EL (cell line): ENCODE data around the gene PAQR4.
A peak's percentile ranks its signal among the peaks of the same experiment; 100 is the strongest.
"Not testable (repeated sequence)": the region's sequence is repeated elsewhere in the genome, so short reads cannot be mapped to it uniquely, and the experiment has no call there.

Experiments
- DNase-seq: peaks from one replicate; pipeline ENCODE4 v3.0.0-alpha.2; 2016

Gene PAQR4

DNA sequence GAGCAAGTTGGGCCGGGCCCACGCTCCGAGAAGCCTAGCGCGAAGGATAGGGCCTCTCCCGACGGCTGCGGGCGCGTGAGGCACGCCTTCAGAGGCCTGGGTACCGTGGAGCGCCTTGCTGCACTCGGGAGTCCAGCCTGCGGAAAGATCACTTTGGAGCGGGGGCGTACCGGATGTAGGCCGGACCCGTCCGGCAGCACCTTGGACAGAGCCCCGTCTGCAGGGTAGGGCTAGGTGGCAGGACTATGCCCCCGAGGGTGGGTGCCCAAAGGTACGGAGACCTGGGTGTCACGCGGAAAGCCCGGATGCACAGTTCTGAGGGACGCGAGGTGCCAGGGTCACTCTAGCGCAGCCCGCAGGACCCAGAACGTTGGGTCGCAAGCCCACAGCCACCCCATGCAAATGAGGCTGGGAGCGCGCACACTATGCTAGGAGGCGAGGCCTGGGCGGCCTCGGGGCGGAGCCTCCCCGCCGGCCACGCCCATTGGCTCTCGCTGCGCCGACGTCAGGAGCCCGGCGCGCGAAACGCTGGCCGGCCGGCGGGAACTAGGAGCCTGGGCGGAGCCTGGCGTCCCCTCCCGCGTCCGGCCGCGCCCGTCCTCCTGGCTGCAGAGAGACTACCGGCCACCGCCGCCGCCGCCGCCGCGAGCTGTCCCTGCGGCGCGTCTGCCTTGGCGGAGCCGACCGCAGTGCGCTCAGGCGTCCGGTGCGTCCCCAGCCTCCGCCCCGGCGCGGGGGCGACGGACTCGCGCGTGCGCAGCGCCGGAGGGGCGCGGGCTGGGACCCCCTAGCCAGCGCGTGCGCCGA, at the start of gene PAQR4:
Gene PAQR4, plus strand, starts transcription at position 611 of the 807 bp plus-strand sequence. CDS start 327 bp downstream, outside the sequence.
- peak; percentile 90 for DNase-seq

GRCh38 chr16:2919511-2920255, 49.5 kb upstream of the PAQR4 start:
- DNase-seq: peak; percentile 63

GRCh38 chr16:2923481-2923880, 45.7 kb upstream of the PAQR4 start:
- DNase-seq: no peak

GRCh38 chr16:2924901-2925755, 44.0 kb upstream of the PAQR4 start:
- DNase-seq: no peak

- no peak for DNase-seq
These were observed 43.0 kb upstream of the PAQR4 start for GRCh38 chr16:2925951-2926649.

GRCh38 chr16:2926650-2926999, 42.5 kb upstream of the PAQR4 start:
- no peak for DNase-seq

GRCh38 chr16:2927010-2927646, 42.0 kb upstream of the PAQR4 start:
- peak; percentile 85 for DNase-seq

DNA sequence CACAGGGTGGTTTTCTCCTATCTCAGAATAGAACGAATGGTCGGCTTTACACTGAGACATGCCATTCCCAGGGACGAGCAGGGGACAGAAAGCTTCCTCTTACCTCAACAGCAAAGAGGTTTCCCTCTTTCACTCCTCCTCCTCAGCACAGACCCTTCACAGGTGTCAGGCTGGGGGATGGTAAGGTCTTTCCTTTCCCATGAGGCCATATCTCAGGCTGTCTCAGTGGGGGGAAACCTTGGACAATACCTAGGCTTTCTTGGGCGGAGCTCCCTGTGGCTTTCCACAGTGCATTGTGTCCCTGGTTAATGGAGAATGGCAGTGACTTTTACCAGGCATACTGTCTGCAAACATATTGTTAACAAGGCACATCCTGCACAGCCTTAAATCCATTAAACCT, 41.0 kb upstream of the PAQR4 start:
- not testable (repeated sequence) for DNase-seq

DNA sequence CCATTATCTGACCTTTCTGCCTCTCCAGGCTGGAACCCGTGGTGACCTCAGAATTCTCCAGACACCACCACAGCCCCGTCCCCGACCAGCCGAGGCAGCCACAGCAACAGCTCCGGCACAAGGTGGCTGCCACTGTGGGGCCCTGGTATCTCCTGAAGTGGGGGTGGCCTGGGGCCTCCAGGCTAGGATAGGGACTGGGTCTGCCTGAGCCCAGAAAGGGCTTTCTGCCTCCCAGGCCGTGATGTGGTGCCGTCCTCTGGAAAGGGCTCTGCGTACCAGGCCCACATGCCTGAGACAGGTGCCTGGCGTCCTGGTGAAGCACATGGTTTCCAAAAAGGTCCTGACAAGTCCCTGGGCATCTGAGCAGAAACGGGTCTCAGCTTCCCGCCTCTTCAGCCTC, 40.4 kb upstream of the PAQR4 start:
- DNase-seq: no peak

DNA sequence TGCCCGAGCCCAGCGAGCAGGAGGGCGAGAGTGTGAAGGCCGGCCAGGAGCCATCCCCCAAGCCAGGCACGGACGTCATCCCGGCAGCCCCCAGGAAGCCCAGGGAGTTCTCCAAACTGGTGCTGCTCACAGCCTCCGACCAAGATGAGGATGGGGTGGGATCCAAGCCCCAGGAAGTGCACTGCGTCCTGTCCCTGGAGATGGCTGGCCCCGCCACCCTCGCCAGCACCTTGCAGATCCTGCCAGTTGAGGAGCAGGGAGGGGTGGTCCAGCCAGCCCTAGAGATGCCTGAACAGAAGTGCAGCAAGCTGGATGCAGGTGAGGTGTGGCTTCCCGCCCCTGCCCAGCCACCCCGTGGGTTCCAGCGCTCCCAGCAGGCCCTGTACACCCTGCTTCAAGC, 39.5 kb upstream of the PAQR4 start:
- no peak for DNase-seq

GRCh38 chr16:2930236-2930635, 38.9 kb upstream of the PAQR4 start:
- DNase-seq: no peak

GRCh38 chr16:2931231-2931914, 37.8 kb upstream of the PAQR4 start:
- DNase-seq: not testable (repeated sequence)

- DNase-seq: no peak
These were observed 36.0 kb upstream of the PAQR4 start for GRCh38 chr16:2933136-2933535.

- DNase-seq: no peak
These were observed 35.4 kb upstream of the PAQR4 start for GRCh38 chr16:2933701-2934100.

GRCh38 chr16:2934450-2934849, 34.7 kb upstream of the PAQR4 start:
- no peak for DNase-seq

- no peak for DNase-seq
These were observed 32.6 kb upstream of the PAQR4 start for GRCh38 chr16:2936436-2937011.

GRCh38 chr16:2937170-2937569, 32.0 kb upstream of the PAQR4 start:
- DNase-seq: no peak

GRCh38 chr16:2938206-2938605, 30.9 kb upstream of the PAQR4 start:
- DNase-seq: no peak

- DNase-seq: no peak
These were observed 29.2 kb upstream of the PAQR4 start for GRCh38 chr16:2939968-2940367.

- DNase-seq: no peak
These were observed 27.1 kb upstream of the PAQR4 start for GRCh38 chr16:2942045-2942444.

DNA sequence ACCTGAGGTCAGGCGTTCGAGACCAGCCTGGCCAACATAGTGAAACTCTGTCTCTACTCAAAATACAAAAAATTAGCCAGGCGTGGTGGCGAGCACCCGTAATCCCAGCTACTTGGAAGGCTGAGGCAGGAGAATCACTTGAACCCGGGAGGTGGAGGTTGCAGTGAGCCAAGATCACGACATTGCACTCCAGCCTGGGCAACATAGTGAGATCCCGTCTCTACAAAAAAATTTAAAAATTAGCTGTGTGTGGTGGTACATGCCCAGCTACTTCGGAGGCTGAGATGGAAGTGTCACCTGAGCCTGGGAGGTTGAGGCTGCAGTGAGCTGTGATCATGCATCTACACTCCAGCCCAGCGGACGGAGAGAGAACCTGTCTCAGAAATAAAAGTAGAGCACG, 25.4 kb upstream of the PAQR4 start:
- not testable (repeated sequence) for DNase-seq
